ENCODE results near the gene SLC38A5. TPM values are rescaled to one million over a fixed set of nuclear protein-coding genes. Genes with fewer than 3 reads are reported as not detected.

Gene SLC38A5
- total and polyA plus RNA-seq, 9 of the 15 experiments (the other 6 are each of a cell fraction or from before 2014, with no cell fraction given), result 9.3 to 228 (median 142) TPM

DNA sequence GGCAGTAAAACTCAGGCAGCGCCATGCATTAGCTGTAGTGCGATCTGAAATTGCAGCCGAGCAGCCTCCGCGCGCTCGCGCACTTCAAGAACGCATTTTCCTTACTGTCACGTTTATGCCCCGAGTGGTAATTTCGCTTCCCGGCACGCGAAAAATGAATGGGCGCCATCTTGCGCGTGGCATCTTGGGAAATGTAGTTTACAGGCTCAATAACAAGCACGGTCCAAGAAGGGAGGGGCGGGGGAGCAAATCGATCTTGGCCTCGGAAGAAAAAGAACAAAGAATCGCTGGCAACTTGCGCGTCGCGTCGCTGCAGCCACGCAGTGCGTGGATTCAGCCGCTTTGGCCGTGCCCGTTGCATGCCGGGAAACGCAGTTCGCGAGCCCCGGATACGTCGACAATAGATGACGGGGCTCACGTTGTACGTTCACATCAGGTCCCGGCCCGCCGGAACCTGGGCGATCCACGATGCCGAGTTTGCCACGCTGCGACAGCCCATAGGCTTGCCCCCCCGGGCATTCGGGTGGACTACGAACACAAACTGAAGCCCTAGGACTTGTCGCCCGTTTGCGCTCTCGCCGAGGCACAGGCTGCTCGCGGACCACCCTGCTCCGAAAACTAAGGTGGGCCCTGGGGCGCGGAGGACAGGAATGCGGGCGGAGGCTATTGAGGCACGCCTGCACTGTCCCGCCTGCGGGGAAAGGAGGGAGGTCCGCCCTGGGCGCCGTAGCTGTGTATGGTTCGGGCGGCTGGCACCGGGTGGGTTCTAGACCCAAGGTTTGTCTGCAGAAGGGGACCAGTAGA lies 5.9 kb upstream of the SLC38A5 start, which contains the start of gene FTSJ1 (continued):
- TF ChIP-seq ZNF398 (CRISPR knock-in tag; IDR thresholded peaks at IDR 0.05) (no peak), PHF20 (IDR thresholded peaks at IDR 0.05; ENCODE audit: partially characterized antibody) (peak; percentile 68), ZNF347 (CRISPR knock-in tag; IDR thresholded peaks at IDR 0.05; ENCODE audit: low read depth) (no peak), RFX7 (CRISPR knock-in tag; IDR thresholded peaks at IDR 0.05) (no peak), RBM15 (IDR thresholded peaks at IDR 0.05; ENCODE audit: insufficient read depth, low read length) (no peak), ZNF146 (CRISPR knock-in tag; IDR thresholded peaks at IDR 0.05; ENCODE audit: unreplicated experiment) (no peak), CTCF (IDR thresholded peaks at IDR 0.05 in 2 of 3, conservative IDR thresholded peaks at IDR 0.05 in 1 of 3; ENCODE audit: insufficient read depth in 2 of 3, low read depth in 1 of 3, low read length in 3 of 3) (0 out of 6 replicates have a peak, but pooled peaks of 1 of the 3 experiments have one; percentile 1), POLR2B (IDR thresholded peaks at IDR 0.05; ENCODE audit: low read depth, partially characterized antibody) (no peak), RBM25 (IDR thresholded peaks at IDR 0.05; ENCODE audit: low read depth, low read length, severe bottlenecking) (no peak), EZH2 (IDR thresholded peaks at IDR 0.05; ENCODE audit: borderline replicate concordance, low read depth, low read length) (no peak), CEBPB (tag; IDR thresholded peaks at IDR 0.05) (no peak), PTBP1 (IDR thresholded peaks at IDR 0.05; ENCODE audit: low read depth, low read length) (no peak), ZNF778 (CRISPR knock-in tag; IDR thresholded peaks at IDR 0.05) (no peak), NFE2L1 (tag; IDR thresholded peaks at IDR 0.05; ENCODE audit: borderline replicate concordance, low read depth) (no peak), BMI1 (IDR thresholded peaks at IDR 0.05; ENCODE audit: low read length) (no peak)
- TF ChIP-seq, protein P1, sequence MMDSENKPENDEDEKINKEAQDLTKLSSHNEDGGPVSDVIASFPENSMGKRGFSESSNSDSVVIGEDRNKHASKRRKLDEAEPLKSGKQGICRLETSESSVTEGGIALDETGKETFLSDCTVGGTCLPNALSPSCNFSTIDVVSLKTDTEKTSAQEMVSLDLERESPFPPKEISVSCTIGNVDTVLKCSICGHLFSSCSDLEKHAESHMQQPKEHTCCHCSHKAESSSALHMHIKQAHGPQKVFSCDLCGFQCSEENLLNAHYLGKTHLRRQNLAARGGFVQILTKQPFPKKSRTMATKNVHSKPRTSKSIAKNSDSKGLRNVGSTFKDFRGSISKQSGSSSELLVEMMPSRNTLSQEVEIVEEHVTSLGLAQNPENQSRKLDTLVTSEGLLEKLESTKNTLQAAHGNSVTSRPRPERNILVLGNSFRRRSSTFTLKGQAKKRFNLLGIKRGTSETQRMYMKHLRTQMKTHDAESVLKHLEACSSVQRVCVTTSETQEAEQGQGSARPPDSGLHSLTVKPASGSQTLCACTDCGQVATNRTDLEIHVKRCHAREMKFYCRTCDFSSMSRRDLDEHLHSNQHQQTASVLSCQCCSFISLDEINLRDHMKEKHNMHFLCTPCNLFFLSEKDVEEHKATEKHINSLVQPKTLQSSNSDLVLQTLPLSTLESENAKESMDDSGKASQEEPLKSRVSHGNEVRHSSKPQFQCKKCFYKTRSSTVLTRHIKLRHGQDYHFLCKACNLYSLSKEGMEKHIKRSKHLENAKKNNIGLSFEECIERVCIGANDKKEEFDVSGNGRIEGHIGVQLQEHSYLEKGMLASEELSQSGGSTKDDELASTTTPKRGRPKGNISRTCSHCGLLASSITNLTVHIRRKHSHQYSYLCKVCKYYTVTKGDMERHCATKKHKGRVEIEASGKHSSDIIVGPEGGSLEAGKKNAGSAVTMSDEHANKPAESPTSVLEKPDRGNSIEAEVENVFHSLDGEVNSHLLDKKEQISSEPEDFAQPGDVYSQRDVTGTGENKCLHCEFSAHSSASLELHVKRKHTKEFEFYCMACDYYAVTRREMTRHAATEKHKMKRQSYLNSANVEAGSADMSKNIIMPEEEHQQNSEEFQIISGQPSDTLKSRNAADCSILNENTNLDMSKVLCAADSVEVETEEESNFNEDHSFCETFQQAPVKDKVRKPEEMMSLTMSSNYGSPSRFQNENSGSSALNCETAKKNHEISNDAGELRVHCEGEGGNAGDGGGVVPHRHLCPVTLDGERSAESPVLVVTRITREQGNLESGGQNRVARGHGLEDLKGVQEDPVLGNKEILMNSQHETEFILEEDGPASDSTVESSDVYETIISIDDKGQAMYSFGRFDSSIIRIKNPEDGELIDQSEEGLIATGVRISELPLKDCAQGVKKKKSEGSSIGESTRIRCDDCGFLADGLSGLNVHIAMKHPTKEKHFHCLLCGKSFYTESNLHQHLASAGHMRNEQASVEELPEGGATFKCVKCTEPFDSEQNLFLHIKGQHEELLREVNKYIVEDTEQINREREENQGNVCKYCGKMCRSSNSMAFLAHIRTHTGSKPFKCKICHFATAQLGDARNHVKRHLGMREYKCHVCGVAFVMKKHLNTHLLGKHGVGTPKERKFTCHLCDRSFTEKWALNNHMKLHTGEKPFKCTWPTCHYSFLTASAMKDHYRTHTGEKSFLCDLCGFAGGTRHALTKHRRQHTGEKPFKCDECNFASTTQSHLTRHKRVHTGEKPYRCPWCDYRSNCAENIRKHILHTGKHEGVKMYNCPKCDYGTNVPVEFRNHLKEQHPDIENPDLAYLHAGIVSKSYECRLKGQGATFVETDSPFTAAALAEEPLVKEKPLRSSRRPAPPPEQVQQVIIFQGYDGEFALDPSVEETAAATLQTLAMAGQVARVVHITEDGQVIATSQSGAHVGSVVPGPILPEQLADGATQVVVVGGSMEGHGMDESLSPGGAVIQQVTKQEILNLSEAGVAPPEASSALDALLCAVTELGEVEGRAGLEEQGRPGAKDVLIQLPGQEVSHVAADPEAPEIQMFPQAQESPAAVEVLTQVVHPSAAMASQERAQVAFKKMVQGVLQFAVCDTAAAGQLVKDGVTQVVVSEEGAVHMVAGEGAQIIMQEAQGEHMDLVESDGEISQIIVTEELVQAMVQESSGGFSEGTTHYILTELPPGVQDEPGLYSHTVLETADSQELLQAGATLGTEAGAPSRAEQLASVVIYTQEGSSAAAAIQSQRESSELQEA (IDR thresholded peaks at IDR 0.05; ENCODE audit: low read depth), result no peak

Measured in K562 (cell line).